ENCODE measurements around the gene ADCY4. TPM values are rescaled to one million over a fixed set of nuclear protein-coding genes. Genes with fewer than 3 reads are reported as not detected.

Gene ADCY4
- total and polyA plus RNA-seq, 2 of the 13 experiments (the other 11 are each of a cell fraction or from before 2014, with no cell fraction given) = 0.03 TPM; not detected in 1

DNA sequence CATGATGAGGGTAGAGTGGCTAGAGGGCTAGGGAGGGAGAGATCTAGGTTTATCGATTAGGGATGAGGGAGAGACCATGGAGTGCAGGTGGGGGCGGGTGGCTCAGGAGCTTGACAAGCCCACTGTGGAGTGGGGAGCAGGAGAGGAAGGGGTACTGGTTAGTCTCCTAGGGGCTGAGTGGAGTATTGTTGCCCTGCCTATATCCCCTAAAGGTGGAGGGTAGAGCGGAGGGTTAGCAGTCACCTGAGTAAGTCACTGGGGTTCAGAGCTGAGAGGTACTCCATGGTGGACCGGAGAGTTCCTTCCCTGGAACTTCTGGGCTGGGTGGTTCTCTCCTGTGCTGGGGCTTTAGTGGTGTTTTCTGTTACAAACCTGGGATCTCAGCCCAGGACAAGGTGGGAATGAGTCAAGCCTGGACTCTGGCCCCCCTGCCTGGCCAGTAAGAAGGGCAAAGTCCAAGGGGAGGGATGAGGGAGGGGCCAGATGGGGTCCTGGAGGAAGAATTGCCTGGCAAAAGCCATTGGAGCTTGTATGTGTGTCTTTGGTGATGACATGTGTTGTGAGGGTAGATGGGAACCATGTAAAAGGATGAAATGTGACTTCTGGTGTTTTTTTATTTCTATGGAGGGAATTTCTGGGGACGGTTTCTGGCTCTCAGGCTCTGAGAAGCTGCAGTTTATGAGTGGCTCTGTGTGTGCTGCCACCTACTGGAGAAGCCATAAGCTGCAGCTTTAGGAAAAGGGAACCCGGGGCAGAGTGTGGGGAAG is 27.1 kb downstream of the ADCY4 start, which contains the start of gene CIDEB (continued):
- TF ChIP-seq PHF20 (CRISPR knock-in tag; IDR thresholded peaks at IDR 0.05) (no peak), ZBTB44 (CRISPR knock-in tag; IDR thresholded peaks at IDR 0.05) (no peak), CBX2 (IDR thresholded peaks at IDR 0.05; ENCODE audit: low read depth, low read length) (no peak), CBX2 (CRISPR knock-in tag; IDR thresholded peaks at IDR 0.05; ENCODE audit: low read depth) (no peak), ZBTB4 (CRISPR knock-in tag; IDR thresholded peaks at IDR 0.05; ENCODE audit: borderline replicate concordance) (peak; percentile 83), ZNF776 (CRISPR knock-in tag; IDR thresholded peaks at IDR 0.05) (peak; percentile 60; the same call in 1 of the 2 replicates), DDIT3 (CRISPR knock-in tag; IDR thresholded peaks at IDR 0.05) (no peak), MBD4 (IDR thresholded peaks at IDR 0.05; ENCODE audit: borderline replicate concordance, low read length) (no peak), NFKB2 (CRISPR knock-in tag; IDR thresholded peaks at IDR 0.05; ENCODE audit: borderline replicate concordance) (peak; percentile 37; the same call in 1 of the 2 replicates), RBAK (CRISPR knock-in tag; IDR thresholded peaks at IDR 0.05) (no peak), CCAR2 (optimal IDR thresholded peaks at IDR 0.05; ENCODE audit: low read depth, low read length) (peak; percentile 98), PBX2 (CRISPR knock-in tag; IDR thresholded peaks at IDR 0.05) (no peak), AGO2 (optimal IDR thresholded peaks at IDR 0.05; ENCODE audit: low read depth, low read length) (no peak), JUNB (CRISPR knock-in tag; IDR thresholded peaks at IDR 0.05; ENCODE audit: borderline replicate concordance) (no peak), TSC22D2 (CRISPR knock-in tag; IDR thresholded peaks at IDR 0.05; ENCODE audit: borderline replicate concordance) (peak; percentile 37; the same call in 1 of the 2 replicates), MZF1 (CRISPR knock-in tag; IDR thresholded peaks at IDR 0.05; ENCODE audit: borderline replicate concordance) (no peak), SALL2 (CRISPR knock-in tag; IDR thresholded peaks at IDR 0.05) (peak; percentile 19; the same call in 1 of the 2 replicates), ZNF34 (CRISPR knock-in tag; IDR thresholded peaks at IDR 0.05; ENCODE audit: borderline replicate concordance) (peak; percentile 74), ZNF317 (CRISPR knock-in tag; IDR thresholded peaks at IDR 0.05) (peak; percentile 93), ZSCAN20 (CRISPR knock-in tag; IDR thresholded peaks at IDR 0.05; ENCODE audit: borderline replicate concordance) (no peak)
- TF ChIP-seq, protein P1, sequence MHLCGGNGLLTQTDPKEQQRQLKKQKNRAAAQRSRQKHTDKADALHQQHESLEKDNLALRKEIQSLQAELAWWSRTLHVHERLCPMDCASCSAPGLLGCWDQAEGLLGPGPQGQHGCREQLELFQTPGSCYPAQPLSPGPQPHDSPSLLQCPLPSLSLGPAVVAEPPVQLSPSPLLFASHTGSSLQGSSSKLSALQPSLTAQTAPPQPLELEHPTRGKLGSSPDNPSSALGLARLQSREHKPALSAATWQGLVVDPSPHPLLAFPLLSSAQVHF (CRISPR knock-in tag; IDR thresholded peaks at IDR 0.05) = no peak

All from HepG2 (cell line).